H9 (cell line): ENCODE results near the gene HMCN1. TPM values are rescaled to one million over a fixed set of nuclear protein-coding genes. Genes with fewer than 3 reads are reported as not detected.

Experiments
- DNase-seq: peaks from one replicate; pipeline ENCODE4 v3.0.0-alpha.2; 2017
- H2AFZ ChIP-seq: one replicate; pipeline ENCODE4 v1.6.1; 2013; ENCODE audit warnings: mild to moderate bottlenecking, low read length, control low read depth, moderate library complexity
- H2AK5ac ChIP-seq: 2 replicates; pipeline ENCODE4 v1.6.1; 2013; ENCODE audit warnings: low read length, control low read depth, mixed read lengths; ENCODE audit not compliant: insufficient read length
- H2BK120ac ChIP-seq: one replicate; pipeline ENCODE4 v1.6.1; 2013; ENCODE audit warnings: low read depth, mild to moderate bottlenecking, low read length, control low read depth, inconsistent platforms; ENCODE audit not compliant: poor library complexity, severe bottlenecking
- H2BK12ac ChIP-seq: 2 replicates; pipeline ENCODE4 v1.6.1; 2013; ENCODE audit warnings: low read length, control low read depth, mixed read lengths, low read depth; ENCODE audit not compliant: insufficient read length
- H2BK15ac ChIP-seq: 2 replicates; pipeline ENCODE4 v1.6.1; 2013; ENCODE audit warnings: low read depth, low read length, control low read depth
- H2BK20ac ChIP-seq: one replicate; pipeline ENCODE4 v1.6.1; 2013; ENCODE audit warnings: low read depth, mild to moderate bottlenecking, low read length, control low read depth, inconsistent platforms; ENCODE audit not compliant: poor library complexity, severe bottlenecking
- H2BK5ac ChIP-seq: 2 replicates; pipeline ENCODE4 v1.6.1; 2013; ENCODE audit warnings: low read length, control low read depth, mixed read lengths; ENCODE audit not compliant: insufficient read length
- H3K14ac ChIP-seq: 2 replicates; pipeline ENCODE4 v1.6.1; 2013; ENCODE audit warnings: low read length, control low read depth; ENCODE audit not compliant: insufficient read depth
- H3K18ac ChIP-seq: 2 replicates; pipeline ENCODE4 v1.6.1; 2013; ENCODE audit warnings: low read depth, mild to moderate bottlenecking, mixed read lengths, low read length, control low read depth; ENCODE audit not compliant: insufficient read length
- H3K23ac ChIP-seq: 2 replicates; pipeline ENCODE4 v1.6.1; 2013; ENCODE audit warnings: low read length, control low read depth, mixed read lengths, low read depth; ENCODE audit not compliant: insufficient read length
- H3K23me2 ChIP-seq: 2 replicates; pipeline ENCODE4 v1.6.1; 2013; ENCODE audit warnings: low read depth, mild to moderate bottlenecking, mixed read lengths, low read length, control low read depth; ENCODE audit not compliant: insufficient read length, poor library complexity, severe bottlenecking
- H3K27ac ChIP-seq: 2 replicates; pipeline ENCODE4 v1.5.1; 2013; ENCODE audit warnings: low read length, control low read depth, mixed read lengths, low read depth; ENCODE audit not compliant: insufficient read length
- H3K27me3 ChIP-seq: 2 replicates; pipeline ENCODE4 v1.6.1; 2013; ENCODE audit warnings: low read length, control low read depth, inconsistent platforms; ENCODE audit not compliant: insufficient read depth
- H3K4ac ChIP-seq: 2 replicates; pipeline ENCODE4 v1.6.1; 2013; ENCODE audit warnings: low read depth, mild to moderate bottlenecking, control low read depth, inconsistent platforms, low read length, moderate library complexity
- H3K4me1 ChIP-seq: 2 replicates; pipeline ENCODE4 v1.6.1; 2013; ENCODE audit warnings: low read length, control low read depth, inconsistent platforms; ENCODE audit not compliant: insufficient read depth
- H3K4me2 ChIP-seq: 2 replicates; pipeline ENCODE4 v1.6.1; 2013; ENCODE audit warnings: low read length, control low read depth, mixed read lengths; ENCODE audit not compliant: insufficient read length, insufficient read depth
- H3K56ac ChIP-seq: 2 replicates; pipeline ENCODE4 v1.6.1; 2013; ENCODE audit warnings: low read depth, mild to moderate bottlenecking, mixed read lengths, low read length, control low read depth; ENCODE audit not compliant: insufficient read length
- H3K79me1 ChIP-seq: 2 replicates; pipeline ENCODE4 v1.6.1; 2013; ENCODE audit warnings: low read depth, mild to moderate bottlenecking, moderate library complexity, low read length, control low read depth, inconsistent platforms; ENCODE audit not compliant: insufficient read depth, poor library complexity, severe bottlenecking
- H3K79me2 ChIP-seq: 2 replicates; pipeline ENCODE4 v1.6.1; 2013; ENCODE audit warnings: low read length, control low read depth, inconsistent platforms; ENCODE audit not compliant: insufficient read depth
- H3K9ac ChIP-seq: 2 replicates; pipeline ENCODE4 v1.6.1; 2013; ENCODE audit warnings: low read length, control low read depth, mixed read lengths; ENCODE audit not compliant: insufficient read length; ENCODE audit errors: extremely low read depth
- H3K9me3 ChIP-seq: one replicate; pipeline ENCODE4 v1.6.1; 2013; ENCODE audit warnings: low read depth, low read length, inconsistent platforms; ENCODE audit not compliant: control insufficient read depth
- H3T11ph ChIP-seq: one replicate; pipeline ENCODE4 v1.6.1; 2013; ENCODE audit warnings: mild to moderate bottlenecking, low read length, control low read depth, inconsistent platforms
- H4K20me1 ChIP-seq: one replicate; pipeline ENCODE4 v1.6.1; 2013; ENCODE audit not compliant: control insufficient read depth, insufficient read length, insufficient read depth
- H4K5ac ChIP-seq: 2 replicates; pipeline ENCODE4 v1.6.1; 2013; ENCODE audit warnings: low read depth, mild to moderate bottlenecking, mixed read lengths, low read length, control low read depth; ENCODE audit not compliant: insufficient read length
- H4K8ac ChIP-seq: replicated peaks from 2 replicates; pipeline ENCODE4 v1.6.1; 2013; ENCODE audit warnings: low read length, control low read depth, mixed read lengths, low read depth; ENCODE audit not compliant: insufficient read length
- H4K91ac ChIP-seq: 2 replicates; pipeline ENCODE4 v1.6.1; 2013; ENCODE audit warnings: low read depth, mild to moderate bottlenecking, moderate library complexity, mixed read lengths, low read length, control low read depth; ENCODE audit not compliant: insufficient read length
- H3K27ac Mint-ChIP-seq, 3 experiments: 2 replicates in 2 of 3; 3 replicates in 1 of 3; pipeline ENCODE4 v1.8.0; 2020 to 2021; ENCODE audit warnings: mixed read lengths in 3 of 3, mild to moderate bottlenecking in 1 of 3, moderate library complexity in 1 of 3
- H3K27me3 Mint-ChIP-seq: 2 replicates; pipeline ENCODE4 v1.8.0; 2021; ENCODE audit warnings: low read depth, mild to moderate bottlenecking, moderate library complexity, mixed read lengths
- H3K36me3 Mint-ChIP-seq, 3 experiments: 2 replicates in 2 of 3; 3 replicates in 1 of 3; pipeline ENCODE4 v1.8.0; 2020 to 2021; ENCODE audit warnings: low read depth in 3 of 3, mixed read lengths in 3 of 3; ENCODE audit not compliant: insufficient read depth in 1 of 3
- H3K4me1 Mint-ChIP-seq, 2 experiments: 2 replicates each; pipeline ENCODE4 v1.8.0; 2020; ENCODE audit warnings: mixed read lengths in 2 of 2
- H3K4me3 Mint-ChIP-seq, 2 experiments: 2 replicates in 1 of 2; 3 replicates in 1 of 2; pipeline ENCODE4 v1.8.0; 2020 to 2021; ENCODE audit warnings: mild to moderate bottlenecking in 2 of 2, mixed read lengths in 2 of 2, moderate library complexity in 1 of 2
- H3K9me3 Mint-ChIP-seq, 2 experiments: 2 replicates in 1 of 2; 3 replicates in 1 of 2; pipeline ENCODE4 v1.8.0; 2020; ENCODE audit warnings: mild to moderate bottlenecking in 2 of 2, mixed read lengths in 2 of 2, moderate library complexity in 1 of 2
- CTCF ChIP-seq: fragments of 200-600 bp; sonication (generic); conservative IDR thresholded peaks from 3 replicates; pipeline ENCODE4 v1.8.0; 2021; ENCODE audit warnings: antibody characterized with exemption, mild to moderate bottlenecking
- total RNA-seq: library from RNA; stranded (reverse); gene quantifications from 2 replicates; pipeline ENCODE4 v1.2.1, GENCODE V29; 2021

HMCN1 gene
- total RNA-seq, 1 experiment from 2014 or later = 3.3 TPM

GRCh38 chr1:185775501-185775900, 41.3 kb downstream of the HMCN1 start:
- Histone ChIP-seq H4K91ac (no peak overlapping the region), H2BK15ac (no peak overlapping the region), H2AK5ac (no peak overlapping the region), H2BK20ac (no peak overlapping the region), H3K27ac (no peak overlapping the region), H4K8ac (no peak overlapping the region), H2AFZ (no peak overlapping the region), H3K9ac (no peak overlapping the region), H3K14ac (no peak overlapping the region), H3T11ph (no peak overlapping the region), H3K23ac (no peak overlapping the region), H3K27me3 (no peaks in the 10 kb centered on the region), H2BK12ac (no peak overlapping the region), H4K5ac (no peak overlapping the region), H3K79me2 (no peaks in the 10 kb centered on the region), H3K9me3 (no peaks in the 10 kb centered on the region), H2BK5ac (no peak overlapping the region), H3K18ac (no peak overlapping the region), H3K56ac (no peak overlapping the region), H3K4me2 (no peak overlapping the region), H3K4ac (no peak overlapping the region), H3K23me2 (no peaks in the 10 kb centered on the region), H2BK120ac (no peak overlapping the region), H4K20me1 (no peaks in the 10 kb centered on the region), H3K79me1 (no peaks in the 10 kb centered on the region), H3K4me1 (peaks cover 2% of the 10 kb centered on the region; the same call in 1 of the 2 replicates)
- Mint-ChIP-seq H3K4me3 (no peak overlapping the region), H3K27ac (peak overlapping the region; percentile 3 to 18 (median 17); a peak in 5 of 7 replicates), H3K27me3 (no peaks in the 10 kb centered on the region), H3K36me3 (no peaks in the 10 kb centered on the region; a peak in 2 of 7 replicates), H3K9me3 (peaks cover 0 to 1% of the 10 kb centered on the region in 2 experiments; a peak in 2 of 5 replicates), H3K4me1 (peaks cover 18% of the 10 kb centered on the region in 2 experiments)
- no peak for TF ChIP-seq CTCF
- DNase-seq = no peak
